Inferior parietal cortex (tissue), 1 donor: ENCODE data around the gene CNIH2.
"Not testable (repeated sequence)": the region's sequence is repeated elsewhere in the genome, so short reads cannot be mapped to it uniquely, and the experiment has no call there.

Experiments used
- DNase-seq: peaks from one replicate; pipeline ENCODE4 v3.0.0-alpha.2; 2016; ENCODE audit errors: extremely low spot score

The CNIH2 gene

DNA sequence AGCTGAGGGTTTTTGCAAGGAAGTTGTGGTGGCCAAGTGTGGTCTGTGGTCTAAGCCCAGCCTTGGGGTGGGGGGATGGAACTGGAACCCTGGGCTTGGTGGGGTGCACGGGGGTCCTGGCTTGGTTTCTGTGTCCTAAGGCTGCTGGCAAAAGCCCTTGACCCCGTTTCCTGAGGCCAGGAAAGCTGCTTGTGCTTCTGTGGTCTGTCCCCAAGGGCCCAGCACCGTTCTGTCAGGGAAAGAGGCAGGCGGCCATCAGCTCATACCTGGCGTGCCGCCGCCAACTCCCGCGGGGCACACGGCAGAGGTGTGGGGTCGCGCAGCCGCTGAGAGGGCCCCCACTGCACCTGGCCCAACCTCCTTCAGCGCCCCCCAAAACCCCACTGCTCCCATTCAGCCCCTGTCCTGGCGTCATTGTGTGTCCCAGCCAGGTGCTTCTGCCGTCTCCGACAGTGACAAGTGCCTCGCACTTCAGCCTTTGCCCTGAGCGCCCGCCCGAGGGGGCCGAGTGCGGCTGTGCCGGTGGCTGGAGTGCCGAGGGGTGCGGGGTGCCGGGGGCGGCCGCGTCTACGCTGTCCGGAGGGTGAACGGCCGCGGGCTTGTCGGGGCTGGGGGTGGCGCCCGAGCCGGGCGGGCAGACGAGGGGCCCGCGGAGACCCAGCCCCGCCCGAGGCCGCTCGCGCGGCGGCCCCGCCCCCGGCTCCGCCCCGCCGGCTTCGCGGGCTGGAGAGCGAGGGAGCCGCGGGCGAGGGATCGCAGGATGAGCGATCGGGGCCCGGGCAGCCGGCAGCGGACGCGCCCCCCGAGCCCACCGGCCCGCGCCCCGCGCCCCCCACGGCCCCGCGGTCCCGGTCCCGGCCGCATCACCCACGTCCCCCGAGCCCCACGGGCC, at the start of gene CNIH2:
CNIH2 (plus strand) TSS at position 705 of the 892 bp plus-strand sequence. CDS start 282 bp downstream, outside the sequence.
- no peak for DNase-seq

DNA sequence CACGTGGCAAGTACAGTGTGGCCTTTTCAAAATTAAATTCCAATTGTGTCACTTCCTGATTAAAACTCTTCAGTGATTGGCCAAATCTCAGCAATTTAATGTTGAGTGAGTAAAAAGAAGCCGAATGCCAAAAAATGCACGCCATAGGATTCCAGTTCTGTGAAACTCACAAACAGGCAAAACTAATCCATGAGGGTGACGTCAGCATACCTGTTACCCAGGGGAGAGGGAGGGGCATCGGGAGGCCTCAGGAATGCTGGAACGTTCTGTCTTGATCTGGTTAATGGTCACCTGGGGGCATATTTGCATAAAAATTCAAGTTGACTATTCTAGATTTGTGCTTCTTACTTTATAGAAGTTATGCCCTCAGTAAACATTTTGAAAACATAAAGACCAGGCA, 49.5 kb upstream of the CNIH2 start:
- no peak for DNase-seq

DNA sequence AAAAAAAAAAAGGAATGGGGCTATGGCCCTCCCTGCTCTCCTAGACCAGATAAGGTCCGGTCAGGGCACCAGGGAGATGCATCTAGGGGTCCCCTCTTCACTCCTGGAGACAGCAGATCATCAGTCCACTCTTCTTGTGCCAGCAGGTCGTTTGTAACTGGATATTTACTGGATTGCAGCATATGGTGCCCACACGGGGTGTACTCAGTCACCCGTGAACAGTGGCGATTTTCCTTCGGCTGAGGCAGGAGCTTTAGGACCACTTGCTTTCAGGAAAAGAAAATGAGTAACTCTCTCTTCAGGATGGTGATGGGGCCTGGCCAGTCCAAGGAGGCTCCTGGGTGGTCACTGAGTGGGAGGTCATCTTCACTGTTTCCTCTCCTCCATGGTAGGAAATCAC, 47.8 kb upstream of the CNIH2 start:
- DNase-seq = no peak

DNA sequence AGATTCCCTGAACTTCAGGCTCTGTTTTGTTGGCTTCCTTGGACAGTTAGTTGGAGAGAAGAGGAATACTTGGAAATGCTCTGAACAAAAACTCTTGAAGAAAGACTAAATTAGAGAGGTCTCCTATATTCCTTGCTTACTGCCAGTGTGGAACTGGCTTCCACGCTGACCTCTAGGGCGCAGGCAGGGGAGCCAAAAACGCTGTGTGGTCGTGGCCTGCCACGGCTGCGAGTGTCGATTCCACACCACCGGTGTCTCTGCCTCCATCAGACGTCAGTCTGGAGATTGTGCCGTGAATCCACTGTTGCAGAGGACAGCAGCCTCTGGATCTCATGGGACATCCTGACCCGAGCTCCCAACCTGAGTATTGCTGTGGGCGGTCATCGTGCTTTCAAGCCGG, 47.0 kb upstream of the CNIH2 start:
- no peak for DNase-seq

DNA sequence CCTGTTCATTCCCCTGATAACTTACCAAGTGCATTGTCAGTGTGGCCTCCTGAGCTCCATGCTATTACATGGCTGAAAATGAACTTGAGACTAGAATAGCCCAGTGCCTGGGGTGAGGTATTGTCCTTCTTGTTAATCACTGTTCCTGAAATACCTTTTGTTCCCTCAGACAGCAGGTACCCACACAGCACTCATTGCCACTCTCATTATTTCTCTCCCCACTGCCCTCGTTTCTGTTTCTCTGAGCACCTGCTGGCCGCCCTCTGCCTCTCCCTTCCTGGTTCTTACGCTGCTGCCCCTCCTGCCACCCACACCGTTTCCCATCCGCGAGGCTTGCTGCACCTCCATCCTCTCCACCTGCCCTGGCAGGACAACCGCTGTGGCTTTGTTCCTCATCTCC, 46.4 kb upstream of the CNIH2 start:
- no peak for DNase-seq

DNA sequence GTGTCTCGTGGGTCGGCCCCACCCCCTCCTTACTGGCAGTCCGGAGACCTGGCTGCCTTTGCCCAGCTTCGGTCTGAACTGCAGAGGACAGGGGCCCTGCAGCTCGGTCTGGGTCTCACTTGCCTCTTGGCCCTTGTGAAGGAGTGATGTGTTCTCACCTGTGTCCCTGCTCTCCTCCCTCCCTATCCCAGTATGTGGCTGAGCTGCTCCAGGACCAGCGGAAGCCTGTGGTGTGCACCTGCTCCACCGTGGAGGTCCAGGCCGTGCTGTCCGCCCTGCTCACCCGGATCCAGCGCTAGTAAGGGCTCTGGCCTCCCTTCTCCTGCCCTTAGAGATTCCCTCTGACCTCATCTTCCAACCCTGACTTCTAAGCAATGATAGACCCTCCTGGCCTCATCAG, 45.2 kb upstream of the CNIH2 start:
- no peak for DNase-seq

DNA sequence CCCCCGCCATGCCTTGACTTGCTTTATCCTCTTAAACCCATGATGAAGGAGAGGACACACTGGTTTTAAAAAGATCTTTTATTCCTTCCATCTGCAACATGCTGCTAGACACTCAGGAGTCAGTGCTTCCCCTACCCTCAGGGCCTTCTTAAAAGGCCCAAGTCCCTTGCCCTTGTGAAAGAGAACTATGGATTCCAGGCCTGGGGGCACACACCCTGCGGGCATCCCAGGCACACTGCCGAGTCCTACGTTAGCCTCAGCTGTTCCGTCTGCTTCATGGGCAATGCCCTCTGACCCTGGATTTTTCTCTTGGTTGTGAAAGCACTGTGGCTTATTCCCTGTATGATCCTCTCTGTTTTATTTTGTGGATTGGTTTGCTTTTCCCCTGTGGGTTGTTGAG, 44.7 kb upstream of the CNIH2 start:
- DNase-seq = no peak

DNA sequence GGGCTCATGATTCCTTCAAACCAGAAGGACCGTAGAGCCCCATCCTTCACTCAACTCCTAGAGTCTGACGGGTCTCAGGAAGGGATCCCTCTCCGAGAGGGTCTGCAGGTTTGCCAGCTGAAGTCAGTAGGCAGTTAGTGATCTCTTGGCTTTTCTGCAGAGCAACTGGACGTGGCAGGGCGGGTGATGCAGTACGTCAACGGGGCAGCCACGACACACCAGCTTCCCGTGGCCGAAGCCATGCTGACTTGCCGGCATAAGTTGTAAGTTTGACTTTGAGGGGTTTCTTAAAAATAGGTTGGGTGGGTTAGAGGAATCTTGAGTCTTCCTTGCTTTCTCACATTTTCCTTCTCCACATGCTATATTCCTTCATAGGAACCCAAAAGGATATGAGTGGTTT, 42.8 kb upstream of the CNIH2 start:
- no peak for DNase-seq

DNA sequence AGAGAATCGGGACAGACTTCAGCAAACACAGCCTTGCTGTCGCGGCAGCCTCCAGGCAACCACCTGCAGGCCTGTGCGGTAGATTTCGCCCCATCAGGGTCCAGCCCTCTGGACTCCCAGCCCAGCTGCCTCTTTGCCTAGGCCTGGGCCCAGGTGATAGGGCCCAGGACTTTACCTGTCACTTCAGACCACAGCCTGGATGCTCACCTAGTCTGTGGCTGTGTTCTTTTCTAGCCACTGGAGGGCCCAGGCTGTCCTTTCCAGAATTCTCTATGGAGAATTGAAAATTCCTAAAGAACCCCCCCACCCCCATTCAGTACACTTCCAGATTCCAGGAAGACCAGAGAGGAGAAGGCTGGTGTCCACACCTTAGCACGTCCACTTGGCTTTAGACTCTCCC, 40.1 kb upstream of the CNIH2 start:
- no peak for DNase-seq

DNA sequence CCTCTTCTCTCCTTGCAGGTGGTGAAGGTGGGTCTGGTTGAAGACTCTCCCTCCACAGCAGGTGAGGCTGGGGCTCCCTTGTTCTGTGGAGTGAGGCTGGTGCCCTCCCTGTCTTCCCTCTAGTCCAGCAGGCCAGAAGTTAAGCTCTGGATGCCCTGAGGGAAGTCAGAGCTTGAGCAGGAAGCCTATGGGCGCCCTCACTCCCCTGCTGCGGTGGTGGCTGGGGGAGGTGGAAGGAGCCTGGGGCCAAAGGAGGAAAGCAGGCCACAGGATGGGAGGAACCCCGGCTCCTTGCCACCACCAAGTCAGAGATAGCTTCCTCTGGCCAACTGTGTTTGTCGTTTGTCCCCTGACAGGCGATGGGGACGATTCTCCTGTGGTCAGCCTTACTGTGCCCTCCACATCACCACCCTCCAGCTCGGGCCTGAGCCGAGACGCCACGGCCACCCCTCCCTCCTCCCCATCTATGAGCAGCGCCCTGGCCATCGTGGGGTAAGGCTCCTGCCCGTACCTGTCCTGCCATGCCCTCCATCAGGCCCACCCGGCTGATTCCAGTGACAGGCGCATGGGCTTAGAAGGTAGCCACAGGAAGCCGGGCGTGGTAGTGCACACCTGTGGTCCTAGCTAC, 39.1 kb upstream of the CNIH2 start:
- DNase-seq = no peak

DNA sequence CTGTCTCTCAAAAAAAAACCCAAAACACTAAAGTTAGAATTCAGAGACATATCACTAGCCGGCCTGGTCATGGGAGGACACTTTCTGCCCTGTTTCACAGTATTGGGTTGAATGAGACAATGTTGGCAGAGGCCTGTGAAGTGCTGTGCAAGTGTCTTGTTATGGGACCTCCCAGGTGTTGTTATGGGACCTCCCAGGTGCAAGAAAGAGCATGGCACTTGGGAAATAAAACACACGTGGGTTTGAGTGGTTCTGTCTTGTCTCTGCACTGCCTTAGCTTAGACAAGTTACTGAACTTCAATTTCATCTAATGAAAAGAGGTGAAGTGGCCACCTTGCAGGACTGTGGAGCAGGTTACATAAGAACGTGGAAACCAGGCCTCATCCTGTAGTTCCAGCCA, 38.5 kb upstream of the CNIH2 start:
- no peak for DNase-seq

DNA sequence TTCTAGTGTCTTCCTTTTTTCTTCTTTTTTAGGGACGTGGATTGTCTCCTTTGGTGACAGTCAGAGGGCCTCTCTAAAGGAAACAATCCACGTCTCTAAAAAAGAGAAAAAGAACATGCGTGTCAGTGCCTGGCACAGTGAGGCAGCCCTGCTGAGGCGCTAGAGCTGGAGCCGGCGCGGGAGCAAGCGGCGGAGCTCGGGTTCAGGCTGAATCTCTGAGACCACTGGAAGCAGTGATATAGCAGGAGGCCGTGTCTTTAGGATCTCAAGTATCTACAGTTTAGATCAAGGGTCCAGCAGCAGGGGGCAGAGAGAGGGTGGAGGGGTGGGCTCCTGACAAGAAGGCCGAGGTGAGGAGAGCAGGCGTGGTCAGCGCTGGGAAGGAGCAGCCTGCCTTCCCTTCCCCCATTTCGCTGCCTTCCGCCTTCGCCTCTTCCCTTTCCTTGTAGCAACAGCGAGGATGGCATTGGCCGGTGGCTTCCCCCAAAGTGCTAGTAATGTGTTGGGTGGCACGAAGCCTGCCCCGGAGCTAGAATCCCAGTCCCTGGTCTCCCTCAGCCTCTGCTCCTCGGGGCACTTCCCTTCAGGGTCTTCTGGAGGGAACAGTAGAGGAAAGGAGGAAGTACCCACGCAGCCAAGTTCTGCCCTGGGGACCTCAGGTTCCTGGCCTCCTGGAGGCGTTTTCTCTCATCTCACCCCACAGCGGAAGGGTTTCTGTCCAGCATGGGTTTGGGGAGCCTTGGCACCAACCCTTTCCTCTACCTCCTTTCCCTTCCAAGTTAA, 37.8 kb upstream of the CNIH2 start:
- DNase-seq = no peak

DNA sequence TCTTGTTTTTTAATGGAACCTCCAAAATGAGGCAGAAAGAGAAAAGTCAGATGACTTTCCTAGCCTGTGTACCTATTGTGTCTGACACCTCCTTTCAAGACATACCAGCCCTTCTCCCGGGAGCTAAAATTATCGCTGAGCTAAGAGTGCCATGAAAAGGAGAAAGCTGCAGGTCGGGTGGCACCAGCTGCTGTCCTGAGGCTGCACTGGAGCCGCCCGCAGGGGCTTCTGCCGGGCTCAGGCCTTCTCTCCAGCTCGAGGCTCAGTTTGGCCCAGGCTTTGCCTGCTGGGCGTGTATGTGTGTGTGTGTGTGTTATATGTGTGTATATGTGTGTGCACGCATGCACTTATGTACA, 37.2 kb upstream of the CNIH2 start:
- no peak for DNase-seq

DNA sequence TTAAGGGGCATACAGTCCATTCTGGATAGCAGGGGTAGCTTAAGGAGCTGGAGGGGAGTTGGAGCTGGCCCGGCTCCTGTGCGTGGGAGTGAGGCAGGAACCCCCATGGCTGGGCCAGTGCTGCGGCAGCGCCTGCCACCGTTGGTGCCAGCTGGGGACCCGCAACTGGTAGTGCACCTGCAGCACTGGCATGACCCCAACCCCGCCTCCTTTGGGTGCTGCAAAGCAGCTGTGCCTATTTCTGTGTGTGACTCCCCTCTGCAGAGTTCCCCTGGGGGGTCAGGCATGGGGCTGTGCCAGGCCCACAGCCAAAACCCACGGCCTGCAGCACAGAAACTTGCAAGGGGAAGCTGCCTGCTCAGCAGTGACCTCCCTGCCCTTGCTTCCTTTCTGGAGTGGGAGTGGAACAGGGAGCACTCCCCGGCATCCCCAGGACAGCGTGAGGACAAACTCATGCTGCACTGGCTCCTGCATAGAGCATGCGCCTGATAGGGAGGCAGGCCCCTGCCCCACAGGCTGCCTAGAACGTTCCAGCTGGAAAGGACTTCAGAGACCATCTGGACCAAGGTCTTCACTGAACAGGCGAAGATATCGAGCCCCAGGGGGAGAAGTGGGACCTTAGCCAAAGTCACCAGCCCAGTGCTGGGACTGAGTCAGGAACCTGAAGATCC, 35.7 kb upstream of the CNIH2 start:
- DNase-seq = no peak

DNA sequence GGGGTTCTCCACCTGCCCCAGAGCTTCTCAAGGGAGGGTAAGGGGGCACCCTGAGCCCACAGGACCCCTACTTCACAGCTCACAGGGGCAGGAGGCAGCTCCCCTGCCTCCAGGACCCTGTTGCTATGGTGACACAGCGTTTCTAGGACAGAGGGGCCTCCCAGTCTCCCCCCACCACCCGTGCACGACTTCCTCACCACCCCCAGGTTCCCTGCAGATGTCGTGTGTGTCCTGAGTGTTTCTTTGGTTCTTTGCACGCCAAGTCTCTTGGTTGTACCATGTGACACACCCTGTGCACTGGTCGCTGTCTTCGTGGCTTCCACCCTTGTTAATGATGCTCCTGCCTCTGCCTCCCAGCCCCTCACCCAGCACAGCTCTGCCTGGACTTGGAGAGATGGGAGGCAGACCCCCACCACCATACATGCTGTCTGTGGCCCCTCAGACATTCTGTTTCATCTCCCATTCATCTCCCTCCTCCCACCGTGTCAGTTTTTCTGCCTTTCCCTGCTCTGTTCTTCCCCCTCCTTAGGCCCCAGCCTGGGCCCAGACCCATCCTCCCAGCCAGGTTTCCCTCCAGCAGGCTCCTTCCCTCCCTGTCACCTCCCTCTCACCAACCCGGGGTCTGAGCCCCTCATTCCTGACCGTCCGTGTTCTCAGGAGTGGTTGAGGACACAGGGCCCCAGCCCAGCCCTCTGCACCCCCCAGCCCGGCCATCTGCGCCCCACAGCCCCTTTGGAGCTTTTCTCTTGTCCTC, 34.0 kb upstream of the CNIH2 start:
- no peak for DNase-seq

DNA sequence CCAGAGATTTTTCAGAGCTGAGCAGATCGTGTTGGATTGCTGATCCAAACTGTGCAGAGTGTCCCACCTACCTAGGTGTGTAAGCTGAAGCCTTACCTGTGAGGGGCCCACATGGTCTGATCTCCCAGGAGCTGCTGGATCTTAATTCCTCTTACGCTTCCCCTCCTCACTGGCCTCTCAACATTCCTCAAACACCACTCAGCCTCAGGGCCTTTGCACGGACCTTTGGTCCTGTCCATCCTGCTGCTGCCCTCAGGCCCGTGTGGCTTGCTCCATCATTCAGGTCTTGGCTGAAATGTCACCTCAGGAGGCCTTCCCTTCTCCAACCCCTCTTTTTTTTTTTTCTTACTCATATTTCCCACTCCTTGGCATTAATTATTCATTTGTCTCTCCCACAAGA, 30.7 kb upstream of the CNIH2 start:
- DNase-seq = no peak

DNA sequence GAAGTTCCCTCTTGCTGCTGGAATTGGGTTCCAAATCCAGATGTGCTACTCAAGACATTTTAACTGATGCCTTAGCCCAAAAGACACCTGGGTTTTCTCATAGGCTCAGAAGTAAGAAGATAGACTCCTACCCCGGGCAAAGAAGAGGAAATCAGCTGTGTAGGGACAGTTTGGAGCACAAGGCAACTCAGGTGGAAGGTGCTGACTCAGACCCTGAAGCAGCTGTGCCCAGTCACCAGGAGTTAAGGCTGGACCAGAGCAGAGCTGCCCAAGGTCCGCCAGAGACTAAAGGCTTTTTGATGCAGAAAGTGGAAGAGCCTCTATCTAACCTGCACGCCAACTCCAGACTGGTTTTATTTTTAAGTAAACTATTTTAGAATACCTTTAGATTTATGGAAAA, 30.2 kb upstream of the CNIH2 start:
- DNase-seq = no peak

DNA sequence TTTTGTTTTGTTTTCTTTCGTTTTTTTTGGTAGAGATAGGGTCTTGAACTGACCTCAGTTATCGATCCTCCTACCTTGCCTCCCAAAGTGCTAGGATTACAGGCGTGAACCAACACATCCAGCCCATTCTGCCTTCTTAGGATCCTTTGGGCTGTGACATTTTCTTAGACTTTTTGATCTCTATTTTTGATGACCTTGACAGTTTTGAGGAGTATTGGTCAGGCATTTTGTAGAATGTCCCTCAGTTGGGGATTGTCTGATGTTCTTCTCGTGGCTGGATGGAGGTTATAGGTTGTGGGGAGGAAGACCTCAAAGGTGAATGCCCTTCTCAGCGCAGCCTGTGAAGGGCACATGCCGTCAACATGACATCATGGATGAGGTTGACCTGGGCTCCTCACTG, 29.1 kb upstream of the CNIH2 start:
- no peak for DNase-seq

DNA sequence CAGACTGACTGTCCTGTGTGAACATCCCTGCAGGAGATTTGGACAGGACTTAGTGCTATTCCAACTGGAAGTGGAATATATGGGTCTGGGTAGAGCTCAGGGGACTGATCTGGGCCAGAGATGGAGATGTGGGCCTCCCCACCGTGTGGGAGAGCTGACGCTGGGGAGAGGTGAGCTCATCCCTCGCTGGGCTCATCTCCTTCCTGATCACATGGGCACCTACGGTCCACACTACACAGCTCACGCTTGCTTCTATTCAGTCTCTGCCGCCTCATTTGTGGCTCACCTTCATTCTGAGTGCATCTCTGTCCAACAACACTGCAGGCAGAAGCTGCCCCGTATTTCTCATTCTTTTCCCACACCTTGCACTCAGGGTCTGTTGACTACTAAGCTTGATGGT, 26.2 kb upstream of the CNIH2 start:
- DNase-seq = no peak

DNA sequence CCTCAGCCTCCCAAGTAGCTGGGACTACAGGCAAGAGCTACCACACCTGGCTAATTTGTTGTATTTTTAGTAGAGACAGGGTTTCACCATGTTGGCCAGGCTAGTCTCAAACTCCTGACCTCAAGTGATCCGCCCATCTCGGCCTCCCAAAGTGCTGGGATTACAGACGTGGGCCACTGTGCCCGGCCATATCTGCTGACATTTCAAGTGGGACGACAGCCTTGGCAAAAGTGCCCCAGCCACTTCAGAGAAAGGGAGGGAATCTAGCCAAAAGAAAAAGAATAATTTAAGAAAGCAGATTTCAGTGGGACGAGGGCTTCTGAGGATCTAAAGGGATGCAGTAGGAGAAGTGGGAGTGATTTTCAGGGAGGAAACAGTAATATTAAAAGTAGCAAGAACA, 24.9 kb upstream of the CNIH2 start:
- DNase-seq = not testable (repeated sequence)

DNA sequence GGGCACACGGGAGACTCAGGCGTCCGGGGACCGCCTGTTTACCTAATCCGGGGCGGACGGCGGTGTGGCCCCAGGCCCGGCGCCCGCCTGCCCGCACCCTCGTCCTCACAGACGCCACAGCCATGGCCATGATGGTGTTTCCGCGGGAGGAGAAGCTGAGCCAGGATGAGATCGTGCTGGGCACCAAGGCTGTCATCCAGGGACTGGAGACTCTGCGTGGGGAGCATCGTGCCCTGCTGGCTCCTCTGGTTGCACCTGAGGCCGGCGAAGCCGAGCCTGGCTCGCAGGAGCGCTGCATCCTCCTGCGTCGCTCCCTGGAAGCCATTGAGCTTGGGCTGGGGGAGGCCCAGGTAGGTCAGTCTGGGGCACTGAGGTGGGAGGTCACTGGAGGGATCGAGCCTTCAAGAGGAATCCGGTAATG, 19.5 kb upstream of the CNIH2 start:
- DNase-seq = no peak
